CD1c-positive myeloid dendritic cell (primary cell): ENCODE data around the gene IL4R.
A peak's percentile ranks its signal among the peaks of the same experiment; 100 is the strongest.

Experiments used
- DNase-seq: peaks from one replicate; pipeline ENCODE4 v3.0.0-alpha.2; 2016; ENCODE audit errors: extremely low spot score

IL4R gene

DNA sequence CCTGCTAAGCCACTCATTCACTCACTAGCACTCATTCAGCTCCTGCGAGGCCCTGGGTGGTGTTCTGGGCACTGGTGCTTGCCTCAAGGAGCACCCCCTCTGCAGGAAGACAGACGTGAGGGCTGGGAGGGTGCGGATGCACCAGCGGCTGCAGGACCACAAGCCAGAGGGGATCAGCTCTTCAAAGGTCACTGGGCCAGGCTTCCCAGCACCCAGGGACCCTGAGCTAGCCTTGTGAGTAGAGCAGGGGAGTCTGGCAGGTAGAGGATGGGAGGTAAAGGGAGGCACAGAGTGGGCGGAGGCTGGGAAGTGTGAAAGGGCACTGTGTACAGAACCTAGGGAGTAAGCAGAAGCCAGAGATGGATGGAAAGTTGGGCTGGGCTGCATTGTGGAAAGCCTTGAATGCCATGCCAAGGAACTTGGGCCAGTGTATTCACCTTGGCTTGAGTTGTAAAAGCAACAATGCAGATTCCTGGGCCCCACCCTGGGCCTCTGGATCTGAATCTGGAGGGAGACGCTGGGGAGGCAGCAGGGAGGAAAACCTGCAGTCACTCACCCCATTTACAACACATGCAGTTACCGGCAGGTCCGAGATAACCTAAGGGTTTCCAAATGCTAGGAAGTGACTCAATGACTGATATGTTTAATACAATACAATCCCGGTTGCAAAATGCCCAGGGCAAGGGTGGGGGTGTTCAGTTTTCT, 1.7 kb downstream of the IL4R start:
- peak; percentile 46 for DNase-seq

DNA sequence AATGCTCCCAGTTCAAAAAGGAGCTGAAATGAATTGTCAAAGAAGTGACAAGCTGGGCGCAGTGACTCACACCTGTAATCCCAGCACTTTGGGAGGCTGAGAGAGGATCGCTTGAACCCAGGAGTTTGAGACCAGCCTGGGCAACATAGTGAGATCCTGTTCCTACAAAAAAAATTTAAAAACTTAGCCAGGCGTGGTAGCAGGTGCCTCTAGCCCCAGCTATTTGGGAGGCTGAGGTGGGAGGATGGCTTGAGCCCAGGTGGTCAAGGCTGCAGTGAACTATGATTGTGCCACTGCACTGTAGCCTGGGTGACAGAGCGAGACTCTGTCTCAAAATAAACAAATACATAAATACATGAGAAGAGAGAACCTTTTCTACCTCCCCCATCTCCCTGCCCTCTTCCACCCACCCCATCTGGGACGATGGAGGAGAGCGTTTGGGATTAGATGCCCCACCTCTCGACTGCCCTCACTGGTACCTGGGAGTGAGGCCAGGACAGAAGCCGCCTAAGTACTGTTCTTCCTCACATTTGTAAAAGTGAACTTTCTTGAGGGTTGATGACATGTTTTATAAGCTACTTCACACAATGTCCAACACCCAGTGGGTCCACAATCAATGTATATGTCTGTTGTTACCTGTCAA, 2.4 kb downstream of the IL4R start:
- no peak for DNase-seq

- no peak for DNase-seq
These were observed 3.5 kb downstream of the IL4R start for GRCh38 chr16:27317320-27317719.

DNA sequence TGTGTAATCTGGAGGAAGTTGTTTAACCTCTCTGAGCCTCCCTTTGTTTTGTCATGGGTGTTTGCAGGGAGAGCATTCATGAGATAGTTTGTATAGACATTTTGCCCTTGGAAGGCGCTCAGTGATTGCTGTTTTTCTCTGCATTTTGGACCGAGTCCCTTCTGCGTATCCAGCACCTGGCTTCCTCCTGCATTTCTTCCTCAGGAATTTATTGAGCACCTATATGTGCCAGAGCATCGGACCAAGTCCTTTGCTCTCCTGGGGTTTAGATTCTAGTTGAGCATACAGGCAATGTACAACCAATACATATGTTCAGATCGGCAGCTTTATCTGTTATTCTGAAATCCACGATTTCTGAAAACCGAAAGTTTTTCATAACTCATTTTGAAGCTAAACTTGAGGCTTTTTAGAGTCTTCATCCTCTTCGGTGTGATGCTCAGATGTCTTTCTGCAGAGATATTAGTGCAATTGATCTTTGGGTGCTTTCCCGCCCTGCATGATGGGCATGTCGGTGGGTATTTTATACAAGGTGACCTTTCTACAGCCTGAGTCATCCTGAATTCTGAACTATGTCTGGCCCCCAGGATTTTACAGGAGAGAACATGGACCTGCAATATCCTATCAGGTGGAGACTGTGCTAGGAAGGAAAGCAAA, 4.1 kb downstream of the IL4R start:
- no peak for DNase-seq

DNA sequence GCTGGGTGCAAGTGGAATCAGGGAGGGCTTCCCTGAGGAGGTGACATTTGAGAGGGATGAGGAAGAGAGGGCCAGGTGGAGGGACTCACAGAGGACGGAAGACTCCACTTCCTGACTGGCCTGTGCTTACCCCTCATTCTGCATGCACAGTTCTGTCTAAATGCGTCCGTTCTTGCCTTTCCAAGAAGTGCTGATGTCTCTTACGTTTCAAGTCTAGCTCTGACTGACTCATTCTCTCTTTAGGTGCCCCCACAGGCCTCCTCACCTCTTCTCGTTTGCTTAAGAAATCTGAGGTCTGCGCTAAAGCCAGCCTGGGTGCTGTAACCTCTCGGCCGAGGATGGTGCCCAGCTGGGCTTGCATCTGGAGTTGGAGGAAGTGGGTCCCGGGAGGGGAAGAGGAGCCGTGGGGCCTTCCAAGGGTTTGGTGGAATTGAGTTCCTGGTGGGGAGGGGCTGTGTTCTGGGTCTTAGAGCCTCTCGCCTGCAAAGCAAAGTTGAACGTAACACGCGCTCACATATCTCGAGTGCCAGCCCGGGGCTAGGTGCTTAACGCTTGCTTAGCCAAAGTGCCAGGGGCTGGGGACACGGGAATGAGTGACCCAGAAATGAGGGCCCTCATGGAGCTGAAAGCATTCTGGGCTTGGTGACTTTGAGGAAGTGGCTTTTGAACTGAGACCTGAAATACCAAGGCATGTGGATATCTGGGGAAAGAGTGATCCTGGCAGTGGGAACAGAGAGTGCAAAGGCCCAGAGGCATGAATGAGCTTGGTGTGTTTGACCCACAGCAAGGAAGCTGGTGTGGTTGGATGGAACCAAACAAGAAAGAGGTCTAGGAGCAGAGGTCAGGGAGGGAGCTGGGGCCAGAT, 4.8 kb downstream of the IL4R start:
- peak; percentile 83 for DNase-seq

DNA sequence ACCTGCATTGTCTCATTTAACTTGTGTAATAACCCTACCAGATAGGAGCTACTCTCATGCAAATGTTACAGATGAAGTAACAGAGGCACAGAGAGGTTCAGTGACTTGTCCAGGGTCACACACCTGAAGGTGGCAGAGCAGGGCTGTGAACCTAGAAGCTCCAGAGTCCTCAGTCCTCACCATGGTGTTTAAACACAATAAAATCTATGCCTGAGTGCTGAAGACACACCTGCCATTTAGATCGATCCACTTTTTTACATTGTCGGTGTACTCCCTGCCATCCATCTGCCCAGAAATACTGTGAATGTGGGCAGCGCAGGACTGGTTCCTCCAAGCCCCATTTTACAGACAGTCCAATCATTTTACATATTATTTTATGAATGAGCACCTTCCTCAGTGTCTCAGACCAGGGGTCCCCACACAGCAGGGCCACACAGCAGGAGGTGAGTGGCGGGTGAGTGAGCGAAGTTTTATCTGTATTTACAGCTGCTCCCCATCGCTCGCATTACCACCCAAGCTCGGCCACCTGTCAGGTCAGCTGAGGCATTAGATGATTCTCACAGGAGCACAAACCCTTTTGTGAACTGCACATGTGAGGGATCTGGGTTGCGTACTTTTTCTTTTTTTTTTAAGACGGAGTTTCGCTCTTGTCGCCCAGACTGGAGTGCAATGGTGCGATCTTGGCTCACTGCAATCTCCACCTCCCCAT, 5.6 kb downstream of the IL4R start:
- DNase-seq: no peak

- DNase-seq: no peak
These were observed 6.7 kb downstream of the IL4R start for GRCh38 chr16:27320261-27321012.

DNA sequence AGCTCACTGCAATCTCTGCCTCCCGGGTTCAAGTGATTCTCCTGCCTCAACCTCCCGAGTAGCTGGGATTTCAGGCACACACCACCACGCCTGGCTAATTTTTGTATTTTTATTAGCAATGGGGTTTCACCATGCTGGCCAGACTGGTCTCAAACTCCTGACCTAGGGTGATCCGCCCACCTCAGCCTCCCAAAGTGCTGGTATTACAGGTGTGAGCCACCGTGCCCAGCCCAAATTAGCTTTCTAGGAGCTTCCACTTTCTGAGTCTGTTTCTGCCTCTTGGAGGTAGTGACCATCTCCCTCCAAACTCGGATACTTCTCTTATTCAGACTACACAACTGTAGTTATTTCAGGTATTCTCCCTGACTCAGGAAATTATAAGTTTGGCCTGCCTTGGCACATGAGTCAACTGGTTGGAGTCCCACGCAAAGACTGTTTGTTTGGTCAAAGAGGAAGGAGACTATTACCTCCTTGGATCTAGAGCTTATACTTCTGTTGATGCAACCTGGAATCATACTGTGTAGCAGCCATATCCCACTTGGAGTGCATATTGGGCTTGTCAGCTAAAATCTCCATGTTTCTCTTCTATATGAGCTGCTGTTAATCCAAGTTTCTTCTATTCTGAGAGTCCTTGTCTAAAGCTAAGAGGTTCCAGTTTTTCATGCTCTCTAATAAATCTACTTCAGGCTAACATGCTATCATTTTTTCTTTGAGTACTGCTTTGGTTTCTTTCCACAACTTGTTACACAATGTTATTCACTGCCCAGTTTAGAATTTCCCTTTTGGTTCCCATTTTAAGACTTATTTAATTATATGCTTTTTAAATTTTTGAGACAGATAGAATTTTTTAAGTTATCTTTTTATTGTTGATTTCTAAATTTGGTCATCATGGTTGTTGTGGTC, 7.5 kb downstream of the IL4R start:
- peak; percentile 78 for DNase-seq

DNA sequence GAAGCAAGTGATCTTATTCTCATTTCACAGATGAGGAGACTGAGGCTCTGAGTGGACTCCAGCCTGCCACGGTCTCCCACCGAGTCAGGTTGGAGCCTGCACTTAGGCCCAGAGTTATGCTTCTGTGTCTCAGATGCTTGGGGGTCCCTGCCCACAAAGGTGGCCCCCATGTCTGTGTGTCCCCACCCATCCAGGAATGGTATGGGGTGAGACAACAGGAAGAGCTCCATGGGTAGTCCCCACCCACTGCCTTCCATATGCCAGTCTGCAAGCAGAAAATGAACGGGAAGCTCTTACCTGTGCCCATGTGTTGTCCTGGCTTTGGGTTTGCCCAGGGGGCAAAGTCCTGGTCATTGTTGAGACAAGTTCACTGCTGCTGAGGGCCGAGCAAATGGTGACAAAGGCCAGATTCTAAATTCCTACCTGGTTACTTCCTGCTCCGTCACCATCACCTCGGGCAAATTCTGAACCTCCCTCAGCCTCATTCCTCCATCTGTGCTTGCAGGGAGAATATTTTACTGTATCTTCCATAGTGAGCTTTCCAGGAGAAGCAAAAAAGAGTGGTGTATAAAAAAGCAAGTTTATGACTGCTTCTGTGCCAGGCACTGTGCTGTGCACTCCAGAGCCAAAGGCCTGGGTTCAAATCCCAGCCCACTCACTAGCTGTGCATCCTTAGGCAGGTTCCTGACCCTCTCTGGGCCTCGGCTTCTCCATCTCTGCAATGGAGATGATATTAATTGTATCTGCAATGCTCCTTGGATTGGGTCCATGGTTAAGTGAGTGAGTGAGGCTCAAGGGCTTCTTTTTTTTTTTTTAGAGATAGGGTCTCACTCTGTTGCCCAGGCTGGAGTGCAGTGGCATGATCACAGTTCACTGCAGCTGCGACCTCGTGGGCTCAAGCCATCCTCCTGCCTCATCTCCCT, 9.3 kb downstream of the IL4R start:
- DNase-seq: no peak

- no peak for DNase-seq
These were observed 10.2 kb downstream of the IL4R start for GRCh38 chr16:27323781-27324561.

GRCh38 chr16:27324851-27325301, 11.1 kb downstream of the IL4R start:
- no peak for DNase-seq

DNA sequence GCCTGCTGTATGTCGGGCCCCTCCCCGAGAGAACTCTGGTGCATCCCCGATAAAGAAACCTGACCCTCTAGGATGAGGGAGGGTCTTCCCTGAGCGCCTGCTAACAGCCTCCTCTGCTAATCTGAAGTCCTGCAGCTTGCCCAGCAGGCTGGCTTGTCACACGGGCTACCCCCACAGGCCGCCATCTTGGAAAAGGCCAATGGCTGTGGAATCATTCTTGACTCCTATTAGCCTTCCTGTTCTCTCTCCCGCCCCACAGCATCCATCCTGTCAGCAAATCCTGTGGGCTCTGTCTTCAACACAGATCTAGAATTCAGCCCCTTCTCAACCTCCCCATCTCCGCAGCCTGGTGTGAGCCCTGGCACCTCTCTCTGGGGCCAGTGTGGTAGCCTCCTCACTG, 12.0 kb downstream of the IL4R start:
- DNase-seq: no peak

GRCh38 chr16:27326251-27326650, 12.5 kb downstream of the IL4R start:
- no peak for DNase-seq

DNA sequence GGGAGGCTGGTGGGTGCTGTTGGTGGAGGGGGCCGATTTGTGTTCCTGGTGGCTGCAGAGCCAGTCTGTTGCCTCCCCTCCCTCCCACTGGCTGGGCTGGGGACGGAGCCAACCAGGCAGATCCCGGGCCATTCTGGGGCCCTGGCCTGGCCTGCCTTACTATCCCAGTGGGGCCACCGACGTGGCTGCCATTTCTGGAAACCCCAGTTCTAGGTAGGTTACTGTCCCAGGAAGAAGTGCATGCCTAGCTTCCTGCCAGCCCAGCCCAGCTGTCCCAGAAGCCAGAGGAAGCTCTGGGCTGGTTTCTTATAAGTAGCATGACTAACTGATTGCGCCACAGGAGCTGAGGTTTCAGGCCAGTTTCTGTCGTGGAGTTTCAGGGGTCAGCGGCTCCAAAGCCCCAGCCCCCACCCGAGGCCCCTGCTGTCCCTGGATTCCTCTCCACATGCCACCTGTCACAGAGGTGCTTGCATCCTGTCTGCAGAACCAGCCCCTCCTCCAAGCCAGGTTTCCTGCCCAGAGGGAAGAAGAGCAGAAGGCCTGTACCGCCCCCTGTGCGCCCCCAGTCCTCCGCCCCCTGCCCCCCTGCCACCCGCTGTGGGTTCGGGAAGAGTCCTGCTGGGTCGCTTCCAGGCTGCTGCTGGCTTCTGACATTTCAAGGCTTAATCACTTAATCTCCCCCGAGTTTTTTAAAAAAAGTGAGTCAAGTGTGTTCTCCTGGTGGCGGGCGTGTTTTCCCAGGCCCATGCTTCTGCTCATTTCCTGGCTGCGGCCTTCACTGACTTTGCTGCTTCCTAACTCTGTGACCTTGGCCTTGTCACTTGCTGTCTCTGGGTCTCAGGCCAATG, 13.2 kb downstream of the IL4R start:
- peak; percentile 90 for DNase-seq

DNA sequence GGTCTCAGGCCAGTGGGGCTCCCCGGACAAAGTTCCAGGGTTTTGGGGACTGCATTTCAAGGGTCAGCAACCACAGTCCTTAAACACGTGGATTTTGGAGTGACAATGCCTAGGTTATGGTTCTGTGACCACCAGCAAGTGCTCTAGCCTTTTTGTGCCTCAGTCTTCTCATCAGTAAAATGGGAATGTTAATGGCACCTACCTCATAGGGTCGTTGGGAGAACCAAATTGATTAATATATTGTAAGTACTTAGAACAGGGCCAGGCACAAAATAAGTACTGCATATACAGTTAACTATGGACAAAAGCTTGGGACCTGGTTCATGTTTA, 13.8 kb downstream of the IL4R start:
- no peak for DNase-seq

DNA sequence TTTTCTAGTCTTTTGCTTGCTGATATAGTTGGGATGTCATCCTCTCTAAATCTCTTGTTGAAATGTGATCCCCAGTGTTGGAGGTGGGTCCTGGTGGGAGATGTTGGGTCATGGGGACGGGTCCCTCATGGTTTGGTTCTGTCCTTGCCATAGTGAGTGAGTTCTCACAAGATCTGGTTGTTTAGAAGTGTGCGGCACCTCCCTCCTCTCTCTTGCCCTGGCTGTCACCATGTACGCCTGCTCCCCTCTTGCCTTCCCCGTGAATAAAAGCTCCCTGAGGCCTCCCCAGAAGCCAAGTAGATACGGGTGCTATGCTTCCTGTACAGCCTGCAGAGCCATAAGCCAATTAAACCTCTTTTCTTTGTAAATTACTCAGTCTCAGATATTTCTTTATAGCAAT, 15.2 kb downstream of the IL4R start:
- DNase-seq: no peak
